ENCODE data around the gene GPBP1L1.

GRCh38 chr1:45730075-45730779 lies 43.9 kb upstream of the GPBP1L1 start:
- TF ChIP-seq CTCF (conservative IDR thresholded peaks at IDR 0.05; ENCODE audit: low read length) (no peak), EZH2phosphoT487 (IDR thresholded peaks at IDR 0.05; ENCODE audit: borderline replicate concordance) (no peak)
